GM21717 (cell line): ENCODE data around the gene DEGS2.
"Not testable (repeated sequence)": the region's sequence is repeated elsewhere in the genome, so short reads cannot be mapped to it uniquely, and the experiment has no call there.

Source experiments
- ATAC-seq: cut with Tn5 transposase; IDR thresholded peaks from one replicate; pipeline ENCODE4 v1.9.1; 2021; ENCODE audit warnings: mild to moderate bottlenecking, moderate library complexity; ENCODE audit not compliant: unreplicated experiment

DEGS2 gene

DNA sequence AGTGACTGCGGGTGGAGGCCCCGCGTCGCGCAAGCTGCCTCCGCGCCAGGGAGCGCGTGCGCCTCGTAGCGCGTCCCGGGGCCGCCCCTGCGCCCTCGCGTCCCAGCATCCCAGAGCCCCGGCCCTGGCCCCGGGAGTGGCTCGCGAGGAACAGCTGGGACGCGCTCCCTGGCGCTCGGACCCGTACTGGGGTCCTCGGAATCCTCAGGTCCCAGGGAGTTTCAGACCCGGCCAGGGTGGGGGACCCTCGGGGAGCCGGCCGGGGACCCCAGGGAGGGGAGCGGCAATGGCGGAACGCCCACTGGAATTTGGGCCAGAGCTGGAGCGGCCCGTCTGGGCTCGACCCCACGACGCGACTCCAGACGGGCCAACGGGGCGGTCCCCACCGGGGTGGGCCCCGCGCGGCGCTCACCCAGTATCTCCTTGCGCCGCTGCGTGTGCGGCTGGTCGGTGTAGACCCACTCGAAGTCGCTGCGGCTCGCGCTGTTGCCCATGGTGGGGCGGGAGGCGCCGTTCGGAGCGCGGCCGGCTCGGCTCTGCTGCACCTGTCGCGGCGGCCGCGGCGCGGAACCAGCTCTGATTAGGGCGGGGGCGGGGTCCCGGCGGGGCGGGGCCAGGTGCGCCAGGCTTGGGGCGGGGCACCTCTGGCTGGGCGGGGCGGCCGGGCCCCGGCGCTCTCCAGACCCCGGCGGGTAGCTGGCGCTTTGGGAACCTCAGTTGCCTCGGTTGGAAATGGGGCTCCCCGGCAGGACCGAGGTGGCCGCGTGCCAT, at the start of gene DEGS2:
TSS of gene DEGS2 (minus strand) at position 552 of the 771 bp plus-strand sequence. CDS start at position 494, 58 bp downstream.
- ATAC-seq = no peak

DNA sequence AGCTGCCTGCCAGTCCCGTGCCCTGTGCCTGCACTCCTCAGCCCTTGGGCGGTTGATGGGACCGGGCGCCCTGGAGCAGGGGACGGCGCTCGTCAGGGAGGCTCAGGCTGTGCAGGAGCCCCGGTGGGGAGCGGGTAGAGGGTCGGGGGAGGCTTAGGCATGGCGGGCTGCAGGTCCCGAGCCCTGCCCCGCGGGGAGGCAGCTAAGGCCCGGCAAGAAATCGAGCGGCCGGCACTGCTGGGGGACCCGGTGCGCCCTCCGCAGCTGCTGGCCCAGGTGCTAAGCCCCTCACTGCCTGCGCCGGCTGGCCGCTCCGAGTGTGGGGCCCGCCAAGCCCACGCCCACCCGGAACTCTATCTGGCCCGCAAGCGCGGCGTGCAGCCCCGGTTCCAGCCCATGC, 48.7 kb upstream of the DEGS2 start:
- ATAC-seq = not testable (repeated sequence)

DNA sequence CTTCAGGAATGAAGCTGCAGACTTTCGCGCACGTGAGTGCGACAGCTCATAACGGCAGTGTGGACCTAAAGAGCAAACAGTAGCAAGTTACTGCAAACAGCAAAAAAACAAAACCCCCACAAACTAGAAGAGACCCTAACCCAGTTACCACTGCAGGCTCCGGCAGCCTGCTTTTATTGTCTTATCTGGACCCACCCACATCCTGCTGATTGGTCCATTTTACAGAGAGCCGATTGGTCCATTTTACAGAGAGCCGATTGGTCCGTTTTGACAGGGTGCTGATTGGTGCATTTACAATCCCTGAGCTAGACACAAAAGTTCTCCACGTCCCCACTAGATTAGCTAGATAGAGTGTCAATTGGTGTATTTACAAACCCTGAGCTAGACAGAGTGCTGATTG, 48.1 kb upstream of the DEGS2 start:
- not testable (repeated sequence) for ATAC-seq

DNA sequence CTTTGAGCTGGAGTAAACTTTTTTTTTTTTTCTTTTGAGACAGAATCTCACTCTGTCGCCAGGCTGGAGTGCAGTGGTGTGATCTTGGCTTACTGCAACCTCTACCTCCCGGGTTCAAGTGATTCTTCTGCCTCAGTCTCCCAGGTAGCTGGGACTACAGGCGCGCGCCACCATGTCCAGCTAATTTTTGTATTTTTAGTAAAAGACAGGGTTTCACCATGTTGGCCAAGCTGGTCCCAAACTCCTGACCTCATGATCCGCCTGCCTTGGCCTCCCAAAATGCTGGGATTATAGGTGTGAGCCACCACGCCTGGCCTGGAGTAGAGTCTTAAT, 45.4 kb upstream of the DEGS2 start:
- ATAC-seq = not testable (repeated sequence)

DNA sequence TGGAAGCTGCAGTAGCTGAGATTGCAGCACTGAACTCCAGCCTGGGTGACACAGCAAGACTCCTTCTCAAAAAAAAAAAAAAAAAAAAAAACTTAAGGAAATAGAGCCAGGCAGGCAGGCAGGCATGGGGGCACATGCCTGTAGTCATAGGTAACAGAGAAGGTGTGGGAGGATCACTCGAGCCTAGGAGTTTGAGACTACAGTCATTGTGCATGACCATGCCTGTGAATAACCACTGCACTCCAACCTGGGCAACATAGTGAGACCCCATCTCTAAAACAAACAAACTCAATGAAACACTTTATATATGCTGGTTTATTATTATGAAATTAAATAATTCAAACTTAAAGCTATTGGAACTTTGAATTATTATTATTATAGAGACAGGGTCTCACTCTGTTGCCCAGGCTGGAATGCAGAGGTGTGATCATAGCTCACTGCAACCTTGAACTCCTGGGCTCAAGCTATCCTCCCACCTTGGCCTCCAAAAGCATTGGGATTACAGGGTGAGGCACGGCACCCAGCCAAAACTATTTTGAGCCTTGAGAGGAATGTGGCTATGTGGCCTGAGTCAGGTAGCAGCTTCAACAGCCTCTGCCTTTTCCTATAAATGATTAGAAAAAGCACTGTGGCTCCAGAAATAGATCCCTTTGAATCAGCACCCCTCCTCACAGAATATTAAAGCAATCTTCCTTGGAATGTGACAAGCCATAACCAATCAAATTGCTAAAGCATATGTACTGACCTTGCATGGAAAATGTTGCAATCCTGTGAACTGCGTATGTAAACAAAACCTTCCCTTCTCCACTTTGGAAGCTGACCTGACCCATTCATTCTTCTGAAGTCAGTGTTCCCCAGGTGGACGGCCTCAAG, 44.8 kb upstream of the DEGS2 start:
- ATAC-seq = no peak

DNA sequence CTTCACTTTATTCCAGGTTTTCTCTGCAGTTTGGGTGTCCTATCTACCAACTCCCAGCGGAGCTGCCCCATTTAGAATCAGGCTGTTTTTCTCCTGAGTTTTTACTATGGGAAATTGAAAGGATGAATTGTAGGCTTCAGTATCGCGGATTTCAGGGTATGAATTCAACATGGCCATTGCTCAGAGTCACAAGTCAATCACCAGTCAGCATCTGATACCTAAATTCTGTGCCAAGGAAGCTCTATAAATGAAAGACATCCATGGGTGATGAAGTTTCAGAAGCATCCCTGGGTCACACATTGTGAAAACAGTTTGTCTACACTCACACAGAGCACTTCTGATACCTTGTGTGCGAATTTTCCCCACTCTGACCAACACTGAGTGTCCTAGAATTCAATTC, 43.7 kb upstream of the DEGS2 start:
- ATAC-seq = no peak

DNA sequence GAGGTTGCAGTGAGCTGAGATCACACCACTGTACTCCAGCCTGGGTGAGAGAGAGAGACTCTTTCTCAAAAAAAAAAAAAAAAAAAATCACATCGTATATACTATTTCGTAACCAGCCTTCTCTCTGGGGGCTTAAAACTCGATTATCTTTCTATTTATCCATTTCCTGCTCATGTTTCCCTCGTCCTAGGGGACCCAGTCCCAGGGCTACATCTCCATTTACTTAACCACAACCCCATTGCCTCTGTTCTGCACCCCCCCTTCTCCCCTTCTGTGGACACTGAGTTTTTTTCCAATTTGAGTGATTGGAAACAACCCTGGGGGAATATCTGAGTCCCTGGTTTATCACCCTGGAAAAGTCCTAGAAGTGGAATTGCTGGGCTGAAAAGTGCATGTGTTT, 43.3 kb upstream of the DEGS2 start:
- ATAC-seq = no peak

DNA sequence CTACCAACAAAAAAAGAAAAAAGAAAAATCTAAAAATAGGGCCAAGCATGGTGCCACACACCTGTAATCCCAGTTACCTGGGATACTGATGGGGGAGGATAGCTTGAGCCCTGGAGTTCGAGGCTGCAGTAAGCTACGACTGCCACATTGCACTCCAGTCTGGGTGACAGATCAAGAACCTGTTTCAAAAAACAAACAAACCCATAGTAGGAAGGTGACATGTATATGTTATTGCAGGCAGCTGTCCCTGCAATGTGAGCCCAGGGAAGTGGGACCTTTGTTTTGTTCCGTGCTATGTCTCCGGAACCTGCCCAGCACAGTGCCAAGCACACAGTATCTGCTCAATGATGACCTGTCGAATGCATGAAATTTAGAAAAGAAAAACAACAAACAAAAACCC, 42.3 kb upstream of the DEGS2 start:
- ATAC-seq = no peak

DNA sequence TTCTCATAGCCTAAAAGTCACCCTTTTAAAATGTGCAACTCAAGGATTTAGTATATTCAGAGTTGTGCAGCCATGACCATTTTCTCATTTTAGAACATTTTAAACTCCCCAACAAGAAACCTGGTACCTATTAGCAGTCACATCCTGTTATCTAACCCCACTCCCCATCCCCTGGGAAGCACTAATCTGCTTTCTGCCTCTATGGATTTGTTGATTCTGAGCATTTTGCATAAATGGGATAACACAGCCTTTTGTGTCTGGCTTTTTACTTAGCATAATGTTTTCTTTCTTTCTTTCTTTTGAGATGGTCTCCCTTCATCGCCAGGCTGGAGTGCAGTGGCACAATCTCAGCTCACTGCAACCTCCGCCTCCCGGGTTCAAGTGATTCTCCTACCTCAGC, 40.9 kb upstream of the DEGS2 start:
- no peak for ATAC-seq

DNA sequence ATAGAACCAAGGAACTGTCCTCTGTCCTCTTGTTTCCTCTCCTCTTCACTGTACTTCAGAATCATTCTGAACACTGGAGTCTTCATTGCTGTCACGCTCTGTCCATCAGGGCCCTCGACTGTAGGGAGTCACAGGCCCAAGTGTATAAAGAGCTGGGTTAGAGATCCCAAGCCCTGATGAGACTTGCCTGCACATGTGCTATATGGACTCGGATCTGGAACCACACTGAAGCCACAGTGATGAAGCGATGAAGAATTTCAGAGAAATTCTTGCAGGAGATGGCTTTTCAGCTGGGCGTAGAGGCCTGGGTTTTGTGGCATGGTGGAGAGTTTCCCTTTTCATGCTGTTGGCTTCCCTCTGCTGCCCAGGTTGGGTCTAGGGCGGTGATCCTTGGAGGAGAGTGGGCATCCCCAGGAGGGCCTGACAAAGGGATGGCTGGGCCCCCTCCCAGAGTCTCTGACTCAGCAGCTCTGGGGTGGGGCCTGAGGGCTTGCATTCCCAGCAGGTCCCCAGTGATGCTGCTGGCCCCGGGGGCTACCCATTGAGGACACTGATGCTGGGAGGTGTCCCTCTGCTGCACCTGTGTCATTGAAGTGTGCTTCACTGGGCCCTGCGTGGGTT, 39.9 kb upstream of the DEGS2 start:
- ATAC-seq = no peak

DNA sequence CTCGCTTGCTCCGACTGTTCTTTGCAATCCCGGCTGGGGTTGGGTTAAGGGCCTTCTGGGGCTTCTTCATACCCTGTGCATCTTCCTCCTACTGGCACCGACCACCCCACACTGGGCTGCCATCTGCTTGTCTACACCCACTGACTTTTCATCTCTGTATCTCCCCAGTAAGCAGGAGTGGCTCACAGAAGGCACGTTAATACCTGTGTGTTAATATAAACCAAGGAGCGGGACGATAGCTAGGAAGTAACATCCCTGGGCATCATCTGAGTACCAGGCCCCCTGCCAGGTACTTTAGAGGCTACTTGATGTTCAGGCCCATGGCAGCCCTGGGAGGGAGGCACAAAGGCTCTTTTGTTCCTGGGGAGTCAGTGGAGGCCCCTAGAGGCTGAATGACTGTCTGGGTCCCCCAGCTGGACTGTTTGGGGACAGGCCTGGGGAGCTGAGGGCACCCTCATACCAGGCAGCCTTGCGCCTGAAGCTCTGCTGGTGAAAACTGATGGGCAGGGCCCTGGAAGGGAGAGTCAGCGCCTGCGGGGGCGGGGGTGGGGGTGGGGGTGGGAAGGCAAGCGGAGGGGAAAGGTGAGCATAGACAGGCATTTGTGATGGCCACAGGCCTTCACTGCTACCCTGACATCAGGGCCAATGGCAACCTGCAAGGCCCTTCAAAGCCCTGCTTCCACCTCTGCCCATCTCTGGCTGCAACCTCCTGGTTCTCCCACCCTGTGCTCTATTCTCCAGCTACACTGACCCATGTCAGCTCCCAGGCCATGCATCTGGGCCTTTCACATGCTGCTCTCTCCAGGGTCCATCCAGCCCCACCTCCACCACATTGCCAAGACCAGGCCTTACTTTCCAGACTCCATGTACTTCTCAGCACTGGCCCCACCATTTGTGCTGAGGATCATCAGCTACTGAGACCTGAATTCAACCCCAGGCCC, 34.2 kb upstream of the DEGS2 start:
- no peak for ATAC-seq

DNA sequence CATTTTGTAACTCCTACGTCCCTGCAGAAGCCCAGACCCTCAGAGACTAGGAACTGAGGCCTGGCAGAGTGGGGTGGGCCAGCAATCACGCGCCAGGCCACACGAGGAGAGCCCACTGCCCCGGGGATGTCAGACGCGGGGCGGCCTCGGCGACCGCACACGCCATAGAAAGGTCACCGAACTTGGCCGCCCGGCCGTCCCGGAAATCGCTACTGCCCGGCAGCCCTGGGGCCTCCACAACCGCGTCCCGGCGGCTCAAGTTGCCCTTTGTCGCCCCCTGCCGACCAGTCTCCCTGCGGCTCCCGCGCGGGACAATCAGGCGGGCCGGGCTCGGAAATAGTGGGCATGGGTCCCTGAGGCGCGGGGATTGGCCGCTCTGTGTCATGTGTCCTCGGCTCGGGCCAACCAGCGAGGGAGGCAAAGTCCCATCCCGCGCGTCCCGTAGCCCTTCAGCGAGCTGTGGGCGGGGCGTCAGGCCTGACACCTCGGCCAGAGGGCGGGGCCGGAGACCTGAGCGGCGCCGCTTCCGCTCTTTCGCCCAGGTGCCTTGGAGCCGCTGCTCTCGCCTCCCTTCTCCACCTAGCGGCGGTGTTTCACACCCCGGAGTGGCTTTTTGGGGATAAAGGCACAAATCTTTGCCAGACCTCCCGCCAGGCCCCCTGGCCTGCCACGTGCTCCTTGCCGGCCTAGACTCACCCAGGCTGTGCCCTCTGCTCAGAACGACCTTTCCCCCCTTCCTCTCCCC, 33.4 kb upstream of the DEGS2 start:
- ATAC-seq = peak; percentile 99

DNA sequence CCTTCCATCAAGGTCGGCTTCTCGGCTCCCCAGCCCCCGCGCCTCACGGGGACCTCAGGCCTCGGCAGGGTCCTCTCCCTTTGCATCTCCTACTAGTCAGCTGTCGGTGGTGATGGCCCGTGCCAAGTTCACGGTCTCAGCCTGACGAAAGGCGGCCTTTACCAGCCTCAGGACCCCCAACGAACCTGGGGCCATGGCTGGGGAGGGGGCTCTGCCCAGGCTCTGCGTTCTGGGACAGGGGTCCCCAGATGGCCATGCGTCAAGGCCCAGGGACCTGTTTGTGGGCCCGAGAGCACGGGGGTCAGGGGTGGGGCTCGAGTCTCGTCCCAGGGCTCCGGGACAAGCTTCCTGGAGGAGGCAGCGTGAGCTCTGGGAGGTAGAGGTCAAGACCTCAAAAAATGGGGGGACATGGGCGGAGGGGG, 32.8 kb upstream of the DEGS2 start:
- ATAC-seq = no peak

DNA sequence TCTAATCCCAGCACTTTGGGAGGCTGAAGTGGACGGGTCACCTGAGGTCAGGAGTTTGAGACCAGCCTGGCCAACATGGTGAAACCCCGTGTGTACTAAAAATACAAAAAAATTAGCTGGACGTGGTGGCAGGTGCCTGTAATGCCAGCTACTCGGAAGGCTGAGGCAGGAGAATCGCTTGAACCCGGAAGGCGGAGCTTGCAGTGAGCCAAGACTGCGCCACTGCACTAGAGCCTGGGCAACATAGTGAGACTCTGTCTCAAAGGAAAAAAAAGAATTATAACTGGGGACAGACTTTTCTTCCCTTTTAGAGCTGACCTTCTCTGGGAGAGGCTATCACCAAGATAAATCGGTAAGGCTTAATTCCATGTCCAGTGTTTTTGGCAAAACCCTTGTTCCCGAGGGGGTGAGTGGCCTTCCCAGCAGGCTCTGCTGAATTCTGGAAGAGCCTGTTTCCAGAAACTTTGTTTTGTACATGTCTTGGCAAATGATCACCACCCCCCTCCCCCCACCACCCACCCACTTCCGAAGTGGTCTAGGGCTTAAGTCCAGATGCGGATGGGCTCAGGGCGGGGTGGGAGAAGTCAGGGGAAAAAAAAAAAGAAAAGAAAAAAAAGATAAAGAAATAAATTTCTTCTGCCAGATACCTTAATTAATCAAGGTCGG, 32.3 kb upstream of the DEGS2 start:
- no peak for ATAC-seq

DNA sequence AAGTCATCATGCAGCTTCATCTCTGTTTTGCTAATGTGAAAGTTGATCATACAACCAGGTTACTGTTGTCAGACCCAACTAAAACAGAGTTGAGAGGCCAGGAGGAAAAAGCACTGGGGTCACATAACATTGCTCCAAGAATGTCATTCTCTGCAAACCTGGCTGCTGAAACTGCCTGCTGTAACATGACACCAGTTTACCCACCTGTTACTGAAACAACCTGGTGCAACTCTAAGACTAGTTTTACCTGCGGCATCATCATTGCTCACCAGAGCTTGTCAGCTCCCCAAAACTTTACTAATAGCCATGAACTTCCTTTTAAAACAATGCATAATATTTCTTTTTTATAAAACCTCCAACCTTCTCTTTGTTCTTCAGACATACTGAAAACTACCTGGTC, 30.7 kb upstream of the DEGS2 start:
- no peak for ATAC-seq

DNA sequence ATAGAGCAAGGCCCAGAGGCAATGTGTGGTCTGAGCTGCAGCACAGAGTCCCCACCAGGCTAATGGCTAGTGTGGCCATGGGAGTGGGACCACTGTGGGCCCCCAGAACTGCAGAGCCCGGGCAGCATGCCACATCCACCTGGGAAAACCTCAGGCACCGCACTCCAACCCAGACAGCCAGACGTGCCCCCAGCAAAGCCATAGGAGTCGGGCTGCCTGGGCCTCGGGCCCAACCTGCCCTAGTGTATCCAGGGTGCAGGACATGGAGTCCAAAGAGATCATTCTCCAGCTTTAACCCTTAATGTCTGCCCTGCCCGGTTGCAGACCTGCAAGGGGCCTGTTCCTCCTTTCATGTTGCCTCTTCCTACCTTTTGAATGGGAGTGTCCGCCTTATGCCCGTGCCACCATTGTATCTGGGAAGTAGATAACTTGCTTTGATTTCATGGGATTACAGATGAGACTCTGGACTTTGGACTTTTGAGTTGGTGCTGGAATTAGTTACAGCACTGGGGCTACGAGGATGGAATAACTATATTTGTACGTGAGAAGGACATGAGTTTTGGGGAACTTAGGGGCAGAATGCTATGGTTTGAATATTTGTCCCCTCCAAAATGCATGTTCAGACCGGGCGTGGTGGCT, 29.1 kb upstream of the DEGS2 start:
- ATAC-seq = no peak

DNA sequence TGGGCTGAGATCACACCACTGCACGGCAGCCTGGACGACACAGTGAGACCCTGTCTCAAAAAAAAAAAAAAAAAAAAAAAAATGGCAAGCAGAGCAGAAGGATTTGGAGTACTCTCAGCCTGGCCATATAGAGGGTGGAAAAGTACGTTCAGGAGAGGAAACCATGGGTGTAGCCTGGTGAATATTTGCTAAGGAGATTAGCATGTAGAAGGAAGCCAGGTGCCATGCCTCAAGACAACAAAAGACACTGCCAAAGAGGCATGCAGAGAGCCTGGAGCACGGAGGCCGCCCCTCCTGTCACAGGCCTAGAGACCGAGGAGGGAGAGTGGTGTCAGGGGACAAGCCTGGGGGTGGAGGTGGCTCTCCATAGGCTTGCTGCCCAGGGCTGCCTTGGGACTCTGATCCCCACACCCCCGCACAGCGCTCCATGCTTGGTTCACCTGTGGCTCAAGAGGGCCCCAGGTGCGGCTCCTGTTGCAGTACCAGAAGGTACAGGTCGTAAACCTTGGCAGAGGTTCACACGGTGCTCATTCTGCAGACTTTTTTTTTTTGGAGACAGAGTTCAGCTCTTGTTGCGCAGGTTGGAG, 27.9 kb upstream of the DEGS2 start:
- no peak for ATAC-seq

DNA sequence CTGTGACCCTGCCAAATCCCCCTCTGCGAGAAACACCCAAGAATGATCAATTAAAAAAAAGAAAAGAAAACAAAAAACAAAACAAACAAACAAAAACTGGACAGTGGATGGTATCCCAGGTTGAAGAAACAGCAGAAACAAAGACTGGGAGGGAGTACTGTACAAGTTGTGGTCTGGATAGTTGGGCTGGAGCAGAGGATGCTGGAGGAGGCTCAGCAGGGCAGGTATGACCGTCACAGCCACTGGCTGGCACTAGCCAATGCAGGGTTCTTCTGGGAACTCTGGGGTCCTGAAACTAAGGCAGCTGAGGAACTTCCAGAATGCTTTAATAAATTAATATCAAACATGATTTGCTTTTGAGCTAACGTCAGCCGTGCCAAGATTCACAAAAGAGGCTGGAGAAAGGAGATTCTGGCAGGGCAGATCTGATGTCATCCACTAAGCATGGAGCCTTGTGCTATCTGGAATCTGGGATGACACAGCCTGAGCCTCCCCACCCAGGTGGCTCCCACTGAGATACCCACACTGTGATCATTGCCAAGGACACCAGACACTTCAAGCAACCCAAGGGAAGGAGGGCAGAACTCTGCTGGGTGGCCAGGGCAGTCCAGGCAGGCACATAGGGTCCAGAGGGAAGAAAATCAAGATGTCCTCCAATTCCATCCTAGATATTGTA, 22.6 kb upstream of the DEGS2 start:
- ATAC-seq = not testable (repeated sequence)
